ENCODE data around the gene CARMIL1.

GRCh38 chr6:25623065-25623464, 343.9 kb downstream of the CARMIL1 start:
- no peak for TF ChIP-seq CTCF (IDR thresholded peaks at IDR 0.05)
- no peak for TF ChIP-seq POLR2A (IDR thresholded peaks at IDR 0.05)

All from breast epithelium (tissue), 3 donors.